ENCODE results near the gene ZMYND10.

Gene ZMYND10

GRCh38 chr3:50304601-50305000 is 40.9 kb downstream of the ZMYND10 start:
- DNase-seq (ENCODE audit: low read depth in 1 of 2, low spot score in 1 of 2) = no peak

- no peak for DNase-seq (ENCODE audit: low read depth in 1 of 2, low spot score in 1 of 2)
Observed at GRCh38 chr3:50303013-50303815, 42.3 kb downstream of the ZMYND10 start, which contains the start of gene HYAL1. HYAL1 (minus strand) TSS chr3:50303574; CDS start chr3:50302956, 618 bp downstream.

GRCh38 chr3:50302095-50303012 is 43.2 kb downstream of the ZMYND10 start:
- no peak for DNase-seq (ENCODE audit: low read depth in 1 of 2, low spot score in 1 of 2)

GRCh38 chr3:50300681-50301254 is 44.8 kb downstream of the ZMYND10 start:
- DNase-seq (ENCODE audit: low read depth in 1 of 2, low spot score in 1 of 2) = no peak

- no peak for DNase-seq (ENCODE audit: low read depth in 1 of 2, low spot score in 1 of 2)
Observed at GRCh38 chr3:50299929-50300680, 45.4 kb downstream of the ZMYND10 start.

GRCh38 chr3:50299638-50299928 is 45.9 kb downstream of the ZMYND10 start:
- DNase-seq (ENCODE audit: low read depth in 1 of 2, low spot score in 1 of 2) = no peak

GRCh38 chr3:50298836-50299637 is 46.5 kb downstream of the ZMYND10 start, which contains the start of the genes HYAL3 and NAA80:
HYAL3 (minus strand) TSS chr3:50299405; CDS start chr3:50295602, 3,803 bp downstream.
NAA80 (minus strand) TSS chr3:50299405; CDS start chr3:50297463, 1,942 bp downstream.
- DNase-seq (ENCODE audit: low read depth in 1 of 2, low spot score in 1 of 2) = peak; percentile 98 to 99

GRCh38 chr3:50297896-50298725 is 47.4 kb downstream of the ZMYND10 start:
- no peak for DNase-seq (ENCODE audit: low read depth in 1 of 2, low spot score in 1 of 2)

- DNase-seq (ENCODE audit: low read depth in 1 of 2, low spot score in 1 of 2) = no peak
Observed at GRCh38 chr3:50297384-50297775, 48.2 kb downstream of the ZMYND10 start.

GRCh38 chr3:50296721-50297383 is 48.7 kb downstream of the ZMYND10 start:
- no peak for DNase-seq (ENCODE audit: low read depth in 1 of 2, low spot score in 1 of 2)

GRCh38 chr3:50295553-50296431 is 49.7 kb downstream of the ZMYND10 start:
- DNase-seq (ENCODE audit: low read depth in 1 of 2, low spot score in 1 of 2) = no peak

GRCh38 chr3:50294492-50295403 is 50.8 kb downstream of the ZMYND10 start:
- DNase-seq (ENCODE audit: low read depth in 1 of 2, low spot score in 1 of 2) = no peak

- DNase-seq (ENCODE audit: low read depth in 1 of 2, low spot score in 1 of 2) = no peak
Observed at GRCh38 chr3:50294089-50294488, 51.4 kb downstream of the ZMYND10 start.

GRCh38 chr3:50293079-50293801 is 52.3 kb downstream of the ZMYND10 start:
- no peak for DNase-seq (ENCODE audit: low read depth in 1 of 2, low spot score in 1 of 2)

- DNase-seq (ENCODE audit: low read depth in 1 of 2, low spot score in 1 of 2) = peak; percentile 89 to 92
Observed at GRCh38 chr3:50292159-50293078, 53.1 kb downstream of the ZMYND10 start, which contains the start of gene IFRD2. IFRD2 (minus strand) TSS chr3:50292429; CDS start chr3:50292274, 155 bp downstream.
